GM18517 (cell line): ENCODE measurements around the gene DLG5.

ENCODE experiments used
- ATAC-seq: cut with Tn5 transposase; IDR thresholded peaks from one replicate; pipeline ENCODE4 v1.9.1; 2021; ENCODE audit warnings: mild to moderate bottlenecking, moderate library complexity; ENCODE audit not compliant: unreplicated experiment

Gene DLG5

GRCh38 chr10:77868523-77868922 is 58.0 kb downstream of the DLG5 start:
- ATAC-seq, result no peak

GRCh38 chr10:77867124-77867719 is 59.3 kb downstream of the DLG5 start:
- no peak for ATAC-seq

DNA sequence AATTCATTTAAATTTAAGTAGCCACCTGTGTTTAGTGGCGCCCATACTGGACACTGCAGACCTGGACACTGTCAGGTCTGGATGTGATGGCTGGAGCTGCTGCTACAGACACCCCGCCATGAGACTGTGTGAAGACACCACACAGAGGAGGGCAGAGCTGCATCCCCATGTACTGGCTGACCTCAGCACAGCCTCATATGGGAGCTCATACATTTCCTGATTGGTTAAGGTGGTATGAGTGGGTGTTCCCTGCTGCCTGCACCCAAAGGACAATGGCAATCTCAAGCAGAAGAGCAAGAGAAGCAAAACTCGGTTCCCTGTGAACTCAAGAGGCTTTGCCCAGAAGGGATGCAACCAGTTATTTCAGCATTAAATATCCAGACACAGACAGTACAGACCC is 60.0 kb downstream of the DLG5 start:
- no peak for ATAC-seq

- ATAC-seq, result no peak
Measured at GRCh38 chr10:77865580-77866324, 60.8 kb downstream of the DLG5 start.

- ATAC-seq, result no peak
Measured at GRCh38 chr10:77864151-77864851, 62.3 kb downstream of the DLG5 start.

DNA sequence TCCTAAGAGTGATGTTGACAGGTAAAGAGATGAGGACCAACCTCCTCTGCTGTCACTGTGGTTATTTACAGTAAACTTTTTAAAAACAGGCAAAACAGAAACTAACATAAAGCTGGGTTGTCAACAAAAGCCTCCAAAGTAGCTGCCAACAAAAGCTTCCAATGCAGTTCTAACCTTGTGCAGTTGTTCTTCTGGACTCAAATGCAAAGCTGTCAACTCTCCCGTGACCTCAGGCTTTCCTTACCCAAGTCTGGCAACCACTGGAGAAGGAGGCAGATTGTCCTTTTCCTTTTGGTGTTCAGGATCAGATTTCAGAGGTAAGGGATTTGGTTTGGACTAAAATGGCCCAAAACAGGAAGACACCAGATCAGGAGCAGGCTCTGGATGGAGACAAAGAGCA is 63.1 kb downstream of the DLG5 start:
- no peak for ATAC-seq

- no peak for ATAC-seq
Measured at GRCh38 chr10:77862595-77862994, 64.0 kb downstream of the DLG5 start.

GRCh38 chr10:77861366-77861765 is 65.2 kb downstream of the DLG5 start:
- no peak for ATAC-seq

DNA sequence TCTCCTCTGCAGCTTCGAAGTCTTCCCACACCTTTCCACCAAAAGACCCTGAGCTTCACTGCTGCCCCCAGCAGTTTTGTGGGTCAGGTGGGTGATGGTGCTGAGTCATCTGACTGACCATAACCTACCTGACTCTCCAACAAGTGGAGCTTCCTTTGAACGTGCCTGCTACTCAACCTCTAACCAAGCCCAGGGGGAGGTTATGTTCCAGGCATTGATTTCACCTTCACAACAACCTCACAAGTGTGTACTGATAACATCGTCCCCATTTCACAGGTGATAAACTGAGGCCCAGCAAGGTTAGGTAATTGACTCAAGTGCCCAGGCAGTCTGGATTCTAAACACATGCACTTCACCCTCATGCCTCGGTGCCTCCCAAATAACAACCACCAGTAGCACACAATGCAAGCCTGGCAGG is 66.7 kb downstream of the DLG5 start:
- ATAC-seq, result no peak

- ATAC-seq, result no peak
Measured at GRCh38 chr10:77859200-77859864, 67.2 kb downstream of the DLG5 start.

GRCh38 chr10:77857272-77857671 is 69.3 kb downstream of the DLG5 start:
- ATAC-seq, result no peak

- ATAC-seq, result no peak
Measured at GRCh38 chr10:77856566-77856965, 70.0 kb downstream of the DLG5 start.

- ATAC-seq, result no peak
Measured at GRCh38 chr10:77855404-77856155, 71.0 kb downstream of the DLG5 start.

DNA sequence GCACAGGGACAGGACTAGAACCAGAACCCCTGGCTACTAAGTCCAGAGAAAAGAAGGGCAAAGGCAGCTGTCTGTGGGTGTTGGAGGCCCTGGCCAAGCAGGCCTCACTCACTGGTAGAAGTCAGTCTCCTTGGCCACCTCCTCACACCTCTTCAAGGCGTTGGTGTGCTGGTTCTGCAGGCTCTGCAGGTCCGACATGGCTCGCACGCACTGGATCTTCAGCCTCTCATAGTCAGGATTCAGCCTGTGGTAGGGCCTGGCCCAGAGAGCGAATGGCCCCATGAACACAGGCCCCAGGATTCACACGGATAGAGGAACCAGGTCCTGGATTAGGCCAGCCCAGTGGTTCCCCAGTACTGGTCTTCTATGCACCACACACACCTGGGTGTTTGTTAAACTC is 72.4 kb downstream of the DLG5 start:
- no peak for ATAC-seq

DNA sequence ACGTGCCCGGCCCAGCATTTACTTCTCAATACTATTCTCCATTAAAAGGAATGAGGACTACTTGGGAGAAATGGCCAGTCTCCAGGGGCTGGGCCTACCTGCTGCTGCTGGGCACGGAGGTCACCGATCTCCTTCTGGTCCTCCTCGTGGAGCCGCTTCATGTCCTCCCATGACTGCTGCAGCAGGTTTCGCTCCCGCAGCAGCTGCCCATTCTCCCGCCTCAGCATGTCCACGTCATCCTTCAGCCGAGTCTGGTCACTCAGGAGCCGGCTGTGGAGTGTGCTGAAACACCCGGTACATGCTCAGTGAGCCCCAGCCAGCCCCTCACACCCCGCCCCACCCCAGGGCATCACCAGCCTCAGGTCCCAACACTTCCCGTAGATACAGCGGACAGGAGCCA is 73.3 kb downstream of the DLG5 start:
- no peak for ATAC-seq

- ATAC-seq, result no peak
Measured at GRCh38 chr10:77850620-77851231, 75.8 kb downstream of the DLG5 start.

DNA sequence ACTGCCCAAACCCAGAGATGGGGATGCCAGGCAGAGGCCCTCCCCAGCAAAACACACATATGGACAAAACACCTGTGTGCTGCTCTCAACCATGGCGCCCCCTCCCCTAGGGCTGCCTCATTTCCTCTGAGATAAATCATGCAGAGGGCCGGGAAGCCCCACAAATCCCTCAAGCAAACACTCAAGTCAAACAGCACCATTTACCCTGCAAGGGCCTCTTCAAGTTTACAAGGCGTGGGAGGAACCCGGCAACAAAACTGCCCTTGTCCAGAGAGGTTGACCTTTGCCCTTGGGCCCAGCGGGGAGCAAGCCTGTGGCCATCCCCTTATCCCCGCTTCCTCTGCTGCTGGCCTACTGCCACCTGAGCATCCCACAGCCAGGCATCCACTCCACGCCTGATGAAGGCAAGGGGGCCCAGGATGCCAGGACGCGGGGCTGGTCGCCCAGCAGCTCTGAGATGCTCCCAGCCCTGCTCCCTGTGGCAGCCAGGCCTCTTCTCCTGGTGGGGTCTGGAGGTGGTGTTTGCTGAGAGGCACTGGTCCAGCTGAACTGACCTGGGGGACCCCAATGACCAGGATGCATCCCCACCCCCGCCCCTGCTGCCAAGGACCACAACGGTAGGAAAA is 77.4 kb downstream of the DLG5 start:
- ATAC-seq, result no peak

DNA sequence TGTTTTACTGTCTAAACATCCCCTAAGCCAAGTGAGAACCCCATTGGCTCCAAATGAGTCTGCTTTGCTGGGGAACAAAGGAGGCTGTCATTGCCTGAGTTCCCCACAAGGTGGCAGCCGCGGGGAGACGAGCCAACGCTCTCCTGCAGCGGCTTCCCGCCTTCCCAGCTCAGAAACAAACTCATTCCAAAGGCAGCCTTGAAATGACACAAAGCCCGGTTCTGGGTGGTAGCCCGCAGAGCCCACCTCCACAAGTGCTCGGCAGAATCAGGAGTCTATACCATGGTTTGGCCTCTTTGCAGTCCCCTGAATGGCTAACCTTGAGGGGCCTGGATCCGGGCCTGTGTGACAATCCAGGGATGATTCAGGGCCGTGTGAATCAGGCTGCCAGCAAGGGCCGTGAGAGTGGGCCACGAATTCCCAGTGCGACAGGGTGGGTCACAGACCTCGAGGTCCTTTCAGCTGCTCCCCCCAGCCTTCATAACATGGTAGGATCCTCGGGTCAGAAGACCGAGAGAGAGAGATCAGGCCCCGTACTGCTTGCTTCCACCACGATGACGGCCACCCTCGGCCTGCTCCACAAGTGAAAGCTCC is 79.7 kb downstream of the DLG5 start:
- ATAC-seq, result no peak

GRCh38 chr10:77845451-77845850 is 81.1 kb downstream of the DLG5 start:
- no peak for ATAC-seq
